ENCODE data around the gene LY6G6C. TPM values are rescaled to one million over a fixed set of nuclear protein-coding genes. Genes with fewer than 3 reads are reported as not detected.
A peak's percentile ranks its signal among the peaks of the same experiment; 100 is the strongest.

The LY6G6C gene
- total RNA-seq, 4 donors from 2014 or later = not detected

DNA sequence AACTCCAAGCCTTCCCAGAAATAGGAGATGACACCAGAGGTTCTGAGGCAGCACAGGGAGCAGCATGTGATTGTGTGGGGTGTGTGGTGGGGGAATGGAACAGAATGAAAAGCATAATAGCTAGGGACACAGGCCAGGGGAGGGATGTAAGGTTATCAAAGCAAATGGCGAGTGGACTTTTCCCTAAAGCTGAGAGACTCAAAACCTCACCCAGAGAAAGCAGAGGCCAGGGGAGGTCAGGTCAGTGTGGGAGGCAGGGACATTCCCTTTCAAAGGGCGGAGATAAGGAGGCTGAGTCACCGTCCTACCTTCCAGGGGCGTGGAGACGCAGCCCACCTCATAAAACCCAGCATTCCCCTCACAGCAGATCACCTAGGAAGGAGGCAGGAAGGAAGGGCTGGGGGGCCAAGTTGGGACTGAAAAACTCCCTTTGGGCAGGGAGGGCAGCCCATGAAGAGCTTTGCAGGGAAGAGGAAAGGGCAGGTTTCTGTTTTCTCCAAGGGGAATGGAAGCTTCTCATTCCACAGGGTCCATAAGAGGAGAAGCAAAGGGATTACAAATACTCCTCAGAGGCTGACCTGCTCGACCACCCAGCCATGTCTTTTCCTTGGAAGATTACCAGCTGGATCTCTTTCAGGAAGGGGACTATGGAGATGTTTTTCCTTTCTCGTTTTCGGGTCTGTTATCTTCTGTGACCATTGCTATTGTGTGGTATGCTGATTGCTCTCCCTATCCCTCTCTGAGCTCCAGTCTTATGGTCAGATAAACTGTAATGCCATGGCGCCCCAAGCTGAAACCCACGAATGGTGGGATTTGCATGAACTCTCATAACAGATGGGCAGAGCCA, 31.1 kb downstream of the LY6G6C start:
- WGBS = 68% methylated on average over 8 of the region's 10 CpGs
- H3K9me3 ChIP-seq = no peaks in the 10 kb centered on the region
- TF ChIP-seq POLR2AphosphoS5 (IDR thresholded peaks at IDR 0.05) = no peak
- no peak for TF ChIP-seq EP300 (IDR thresholded peaks at IDR 0.05)
- TF ChIP-seq POLR2A (IDR thresholded peaks at IDR 0.05; ENCODE audit: low read depth) = no peak
- TF ChIP-seq, protein P1, sequence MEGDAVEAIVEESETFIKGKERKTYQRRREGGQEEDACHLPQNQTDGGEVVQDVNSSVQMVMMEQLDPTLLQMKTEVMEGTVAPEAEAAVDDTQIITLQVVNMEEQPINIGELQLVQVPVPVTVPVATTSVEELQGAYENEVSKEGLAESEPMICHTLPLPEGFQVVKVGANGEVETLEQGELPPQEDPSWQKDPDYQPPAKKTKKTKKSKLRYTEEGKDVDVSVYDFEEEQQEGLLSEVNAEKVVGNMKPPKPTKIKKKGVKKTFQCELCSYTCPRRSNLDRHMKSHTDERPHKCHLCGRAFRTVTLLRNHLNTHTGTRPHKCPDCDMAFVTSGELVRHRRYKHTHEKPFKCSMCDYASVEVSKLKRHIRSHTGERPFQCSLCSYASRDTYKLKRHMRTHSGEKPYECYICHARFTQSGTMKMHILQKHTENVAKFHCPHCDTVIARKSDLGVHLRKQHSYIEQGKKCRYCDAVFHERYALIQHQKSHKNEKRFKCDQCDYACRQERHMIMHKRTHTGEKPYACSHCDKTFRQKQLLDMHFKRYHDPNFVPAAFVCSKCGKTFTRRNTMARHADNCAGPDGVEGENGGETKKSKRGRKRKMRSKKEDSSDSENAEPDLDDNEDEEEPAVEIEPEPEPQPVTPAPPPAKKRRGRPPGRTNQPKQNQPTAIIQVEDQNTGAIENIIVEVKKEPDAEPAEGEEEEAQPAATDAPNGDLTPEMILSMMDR (IDR thresholded peaks at IDR 0.05) = no peak
- intact Hi-C loops (cut with DNase I) = no loop called here
- no peak overlapping the region for H3K4me3 ChIP-seq
- peaks cover 63 to 100% (median 98%) of the 10 kb centered on the region in 4 donors for H3K36me3 ChIP-seq
- H3K27ac ChIP-seq (replicated peaks in 1 of 4) = no peak overlapping the region
- H3K4me1 ChIP-seq = no peaks in the 10 kb centered on the region
- no peak for DNase-seq (ENCODE audit: extremely low spot score)
- H3K27me3 ChIP-seq = no peaks in the 10 kb centered on the region

DNA sequence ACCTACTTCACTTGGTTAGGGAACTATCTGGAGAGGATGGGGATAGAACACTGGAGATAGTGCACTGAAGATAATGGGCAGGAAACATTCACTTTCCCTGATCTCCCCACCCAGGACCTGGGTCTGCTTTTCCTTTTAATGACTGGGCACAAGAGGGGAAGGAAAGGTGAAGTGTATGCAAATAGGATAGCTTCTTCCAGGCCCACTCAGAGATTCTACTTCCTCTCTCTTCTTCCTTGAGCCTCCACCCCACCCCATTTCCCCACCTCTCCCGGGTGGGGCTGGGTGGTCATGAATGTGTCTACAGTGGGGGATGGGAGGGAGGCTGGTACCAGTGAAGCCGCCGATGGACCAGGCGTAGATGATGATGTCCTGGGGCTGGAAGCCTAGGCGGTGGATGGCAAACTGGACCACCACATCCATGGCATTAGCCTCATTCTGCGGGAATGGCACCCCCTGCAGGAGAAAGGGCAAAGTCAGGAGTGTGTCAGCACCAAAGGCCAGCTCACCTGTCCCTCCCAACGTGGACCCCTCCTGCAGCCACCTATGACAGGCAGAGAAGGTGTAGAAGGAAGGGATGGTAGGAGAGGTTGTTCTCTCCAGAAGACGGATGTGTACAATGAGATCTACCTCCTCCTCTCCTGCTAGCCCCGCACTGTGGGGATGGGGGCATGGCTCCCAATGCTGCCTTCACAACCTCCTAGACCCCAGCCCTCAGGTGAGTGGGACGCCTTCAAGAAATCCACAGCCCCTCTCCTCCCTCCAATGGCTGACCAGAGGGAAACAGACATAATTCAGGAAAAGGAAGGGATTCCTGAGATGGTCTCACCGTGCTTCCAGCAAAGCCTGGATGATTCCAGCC, 32.1 kb downstream of the LY6G6C start:
- Histone ChIP-seq H3K4me1 (no peaks in the 10 kb centered on the region), H3K27me3 (no peaks in the 10 kb centered on the region), H3K4me3 (no peak overlapping the region), H3K36me3 (peaks cover 55 to 96% (median 91%) of the 10 kb centered on the region in 4 donors), H3K9me3 (no peaks in the 10 kb centered on the region), H3K27ac (replicated peaks in 1 of 4) (no peak overlapping the region)
- DNase-seq (ENCODE audit: extremely low spot score) = no peak
- 83% methylated on average over 9 of the region's 11 CpGs for WGBS
- intact Hi-C loops (cut with DNase I) = loop anchor here (10.0 kb wide), 1 partner anchor 175 kb away; the partner anchor contains the start of gene NEU1
- TF ChIP-seq, protein P1 (IDR thresholded peaks at IDR 0.05) = peak in 1 of 3 experiments; percentile 23
- no peak for TF ChIP-seq EP300 (IDR thresholded peaks at IDR 0.05)

DNA sequence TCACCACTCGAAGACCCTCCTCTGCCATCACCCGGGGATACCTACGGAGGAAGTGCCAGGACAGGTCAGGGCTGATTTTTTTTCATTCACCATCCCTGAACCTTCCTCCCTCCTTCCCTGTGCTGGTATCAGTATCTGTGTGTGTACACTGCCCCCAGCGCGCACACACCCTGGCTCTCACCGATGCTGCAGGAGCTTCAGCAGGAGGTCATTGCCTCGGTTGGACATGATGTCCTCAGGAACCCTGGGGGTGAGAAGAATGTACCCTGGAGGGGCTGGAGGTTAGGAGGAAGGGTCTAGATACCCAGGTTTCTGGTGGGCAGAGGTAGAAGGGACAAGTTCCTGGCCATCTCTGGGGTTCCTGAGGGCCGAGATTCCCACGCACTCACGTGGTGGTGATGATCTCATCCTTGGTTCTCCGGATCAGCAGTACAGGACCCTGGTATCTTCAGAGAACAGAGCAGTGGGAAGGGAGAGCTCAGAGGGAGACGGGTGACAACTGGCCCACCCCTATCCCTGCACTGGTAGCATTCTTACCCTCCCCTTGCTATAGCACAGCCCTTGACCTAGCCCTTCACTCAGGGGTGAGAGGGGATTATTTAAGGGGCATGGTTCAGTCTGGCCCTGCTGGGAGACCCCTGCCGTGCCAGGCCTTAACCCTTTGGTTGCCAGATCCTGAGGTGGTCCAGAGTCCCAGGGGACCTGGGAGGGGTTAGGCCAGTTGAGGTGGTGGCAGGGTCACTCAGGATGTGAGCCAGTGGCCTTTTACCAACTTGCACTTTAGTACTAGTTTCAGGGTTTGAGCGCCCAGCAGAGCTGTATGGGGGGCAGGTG, 33.5 kb downstream of the LY6G6C start:
- no peak overlapping the region for H3K27ac ChIP-seq (replicated peaks in 1 of 4)
- H3K36me3 ChIP-seq = peaks cover 43 to 86% (median 77%) of the 10 kb centered on the region in 4 donors
- TF ChIP-seq POLR2AphosphoS5 (IDR thresholded peaks at IDR 0.05) = no peak
- no peak for TF ChIP-seq EP300 (IDR thresholded peaks at IDR 0.05)
- no peak for TF ChIP-seq POLR2A (IDR thresholded peaks at IDR 0.05; ENCODE audit: low read depth)
- TF ChIP-seq, protein P1 (IDR thresholded peaks at IDR 0.05) = no peak
- no peak overlapping the region for H3K4me3 ChIP-seq
- H3K27me3 ChIP-seq = no peaks in the 10 kb centered on the region
- H3K4me1 ChIP-seq = peaks cover 0 to 7% (median 6%) of the 10 kb centered on the region in 4 donors
- H3K9me3 ChIP-seq = no peaks in the 10 kb centered on the region
- intact Hi-C loops (cut with DNase I) = loop anchor here (10.0 kb wide), 1 partner anchor 177 kb away; the partner anchor contains the start of gene NEU1
- no peak for DNase-seq (ENCODE audit: extremely low spot score)
- 79% methylated on average over 14 of the region's 14 CpGs for WGBS

DNA sequence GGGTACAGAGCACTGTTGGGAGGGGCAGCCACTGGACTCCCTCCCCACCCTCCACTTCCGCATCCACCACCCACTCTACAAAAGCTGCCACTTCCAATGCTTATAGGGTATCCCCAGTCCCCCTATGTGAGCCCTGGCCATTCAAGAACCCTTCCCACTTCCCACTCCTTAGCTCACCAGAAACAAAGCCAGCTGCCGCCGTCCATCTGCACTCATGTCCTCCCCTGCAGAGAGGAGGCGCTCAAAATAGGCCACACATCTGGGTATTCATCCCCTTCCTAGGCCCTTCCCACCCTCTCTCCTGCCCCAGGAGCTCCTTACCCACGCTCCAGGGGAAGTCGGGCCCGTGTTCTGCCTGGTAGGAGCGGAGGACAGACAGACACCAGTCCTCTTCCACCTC, 34.2 kb downstream of the LY6G6C start:
- 77% methylated on average over 8 of the region's 8 CpGs for WGBS
- no peak for DNase-seq (ENCODE audit: extremely low spot score)
- intact Hi-C loops (cut with DNase I) = loop anchor here (10.0 kb wide), 1 partner anchor 177 kb away; the partner anchor contains the start of gene NEU1

More for the DNA sequence above, 34.2 kb downstream of the LY6G6C start:
- no peak overlapping the region for H3K27ac ChIP-seq (replicated peaks in 1 of 4)
- TF ChIP-seq, protein P1 (IDR thresholded peaks at IDR 0.05) = no peak
- TF ChIP-seq POLR2A (IDR thresholded peaks at IDR 0.05; ENCODE audit: low read depth) = no peak
- no peak for TF ChIP-seq POLR2AphosphoS5 (IDR thresholded peaks at IDR 0.05)
- TF ChIP-seq EP300 (IDR thresholded peaks at IDR 0.05) = no peak
- H3K9me3 ChIP-seq = no peaks in the 10 kb centered on the region
- H3K27me3 ChIP-seq = no peaks in the 10 kb centered on the region
- H3K36me3 ChIP-seq = peaks cover 39 to 79% (median 70%) of the 10 kb centered on the region in 4 donors
- H3K4me3 ChIP-seq = no peak overlapping the region
- H3K4me1 ChIP-seq = peaks cover 0 to 11% (median 10%) of the 10 kb centered on the region in 4 donors
